GM21717 (cell line): Measurements from ENCODE around the gene SLAIN1.
A peak's percentile ranks its signal among the peaks of the same experiment; 100 is the strongest.

ENCODE experiments used
- ATAC-seq: cut with Tn5 transposase; IDR thresholded peaks from one replicate; pipeline ENCODE4 v1.9.1; 2021; ENCODE audit warnings: mild to moderate bottlenecking, moderate library complexity; ENCODE audit not compliant: unreplicated experiment

The SLAIN1 gene

DNA sequence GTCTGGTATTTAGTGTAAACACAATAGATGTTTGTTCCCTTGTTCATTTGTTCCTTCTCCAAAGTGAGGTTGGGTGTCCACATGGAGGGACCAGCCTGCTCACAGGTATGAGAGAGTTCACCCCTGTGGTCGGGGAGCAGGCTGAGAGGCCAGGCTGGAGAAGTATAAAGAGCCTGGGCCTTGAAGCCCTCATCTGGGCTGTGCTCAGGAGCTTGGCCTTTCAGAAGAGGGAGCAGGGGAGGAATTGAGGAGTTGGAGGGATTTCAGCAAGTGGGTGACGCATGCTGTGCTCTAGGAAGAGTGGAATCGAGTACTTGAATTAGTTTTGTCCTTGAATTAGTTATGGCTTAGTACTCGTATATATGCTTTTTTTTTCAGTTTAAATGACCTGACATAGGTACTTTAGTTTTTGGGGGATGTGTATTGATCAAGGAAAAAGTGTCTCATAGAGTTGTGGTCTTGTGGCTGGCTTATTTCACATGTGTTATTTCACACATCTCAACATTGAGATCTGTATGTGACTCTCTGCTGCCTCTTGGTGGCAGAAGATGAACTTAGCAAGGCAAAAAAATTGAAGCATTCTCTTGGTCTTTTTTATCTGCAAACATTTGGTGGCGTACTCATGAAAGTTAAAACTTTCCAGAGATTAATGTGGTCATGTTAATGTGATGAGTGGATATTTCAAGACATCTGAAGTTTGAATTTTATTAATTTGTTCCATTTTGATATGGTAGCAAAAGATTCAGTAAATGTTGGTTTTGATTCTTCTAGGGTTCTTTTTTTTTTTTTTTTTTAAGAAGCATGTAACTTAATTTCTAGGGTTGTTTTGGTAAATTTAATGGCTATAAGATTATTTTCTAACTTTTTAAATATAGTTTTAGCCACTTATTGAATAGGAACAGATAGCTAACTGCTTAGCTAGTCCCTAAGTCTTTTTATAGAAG is 54.3 kb downstream of the SLAIN1 start:
- peak; percentile 76 for ATAC-seq

- ATAC-seq = no peak
These were observed 55.1 kb downstream of the SLAIN1 start for GRCh38 chr13:77752512-77753069.

DNA sequence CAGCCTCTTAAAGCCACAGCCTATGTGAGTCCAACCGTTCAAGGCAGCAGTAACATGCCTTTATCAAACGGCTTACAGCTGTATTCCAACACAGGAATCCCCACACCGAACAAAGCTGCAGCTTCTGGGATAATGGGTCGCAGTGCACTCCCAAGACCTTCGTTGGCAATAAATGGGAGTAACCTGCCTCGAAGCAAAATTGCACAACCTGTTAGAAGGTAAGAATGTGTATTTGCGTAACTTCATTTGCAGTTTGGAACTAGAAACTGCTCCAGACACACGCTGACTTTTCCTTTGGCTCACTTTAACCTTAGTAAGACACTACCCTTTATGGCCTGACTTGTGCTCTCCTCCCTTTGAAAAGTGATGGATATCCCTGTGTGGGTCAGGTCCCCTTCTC is 63.4 kb downstream of the SLAIN1 start:
- ATAC-seq = no peak

DNA sequence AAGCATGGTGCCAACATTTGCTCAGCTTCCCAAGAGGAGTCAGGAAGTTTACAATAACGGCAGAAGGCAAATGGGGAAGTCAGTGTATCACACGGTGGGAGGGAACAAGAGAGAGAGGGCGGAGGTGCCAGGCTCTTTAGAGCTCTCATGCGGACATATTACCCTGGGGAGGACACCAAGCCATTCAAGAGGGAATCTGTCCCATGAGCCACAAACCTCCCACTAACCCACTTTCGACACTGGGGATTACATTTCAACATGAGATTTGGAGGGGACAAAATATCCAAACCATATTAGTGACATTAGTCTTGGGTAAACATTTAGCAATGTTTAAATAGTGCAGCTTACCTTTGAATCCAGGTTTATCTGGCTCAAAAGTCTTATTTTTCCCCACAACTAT is 69.9 kb downstream of the SLAIN1 start:
- ATAC-seq = no peak

GRCh38 chr13:77774181-77774580 is 76.7 kb downstream of the SLAIN1 start:
- ATAC-seq = no peak

- ATAC-seq = no peak
These were observed 79.2 kb downstream of the SLAIN1 start for GRCh38 chr13:77776704-77777103.

GRCh38 chr13:77779552-77780272 is 82.2 kb downstream of the SLAIN1 start:
- ATAC-seq = peak; percentile 82

GRCh38 chr13:77781808-77782207 is 84.3 kb downstream of the SLAIN1 start:
- ATAC-seq = no peak

DNA sequence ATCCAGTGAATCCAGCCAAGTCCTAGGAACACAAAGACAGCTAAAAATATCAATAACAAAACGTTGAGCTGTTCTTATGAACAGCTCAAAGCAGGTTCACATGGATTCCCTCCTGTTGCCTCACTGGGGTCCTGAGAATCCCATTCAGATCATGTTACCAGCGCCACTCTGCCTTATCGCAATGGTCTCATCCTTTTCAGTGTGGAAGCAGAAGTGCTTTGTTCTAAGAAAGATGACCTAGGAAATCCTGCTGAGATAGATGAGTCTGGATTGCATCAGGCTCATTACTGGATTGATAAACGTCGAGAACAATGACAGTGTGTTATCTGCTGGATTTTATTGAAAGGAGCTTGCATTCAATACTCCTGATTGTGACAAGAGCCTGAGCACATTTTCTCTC is 87.0 kb downstream of the SLAIN1 start:
- ATAC-seq = no peak

DNA sequence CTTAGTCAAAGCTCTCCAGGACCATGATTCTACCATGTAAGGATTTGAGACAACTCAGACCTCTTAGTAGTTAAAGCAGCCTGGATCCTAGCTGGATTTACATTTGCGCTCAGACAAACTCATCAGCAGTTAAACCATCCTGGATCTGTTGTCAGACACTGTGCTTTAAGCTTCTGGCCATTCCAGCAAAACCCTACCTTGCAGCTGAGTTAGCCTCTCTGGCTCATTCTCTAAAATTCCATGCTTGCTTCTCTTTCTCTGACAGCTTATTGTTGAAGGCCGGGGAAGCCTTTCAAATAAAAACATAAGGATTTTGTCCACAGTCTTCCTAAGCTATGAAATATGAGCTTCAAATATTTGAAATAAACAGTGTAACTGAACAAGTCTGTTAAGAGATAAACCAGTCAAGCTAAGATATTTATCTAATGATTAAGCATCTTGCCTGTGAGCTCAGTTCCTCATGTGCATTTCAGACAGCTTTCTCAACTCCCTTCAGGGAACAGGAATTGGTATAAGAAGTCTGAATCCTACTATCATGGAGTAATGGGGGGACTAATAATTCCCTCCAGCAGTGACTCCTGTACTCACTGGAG is 89.3 kb downstream of the SLAIN1 start:
- ATAC-seq = no peak

GRCh38 chr13:77789376-77789775 is 91.9 kb downstream of the SLAIN1 start:
- no peak for ATAC-seq

GRCh38 chr13:77800219-77800618 is 102.7 kb downstream of the SLAIN1 start:
- ATAC-seq = no peak

- no peak for ATAC-seq
These were observed 109.0 kb downstream of the SLAIN1 start for GRCh38 chr13:77806518-77806917.

DNA sequence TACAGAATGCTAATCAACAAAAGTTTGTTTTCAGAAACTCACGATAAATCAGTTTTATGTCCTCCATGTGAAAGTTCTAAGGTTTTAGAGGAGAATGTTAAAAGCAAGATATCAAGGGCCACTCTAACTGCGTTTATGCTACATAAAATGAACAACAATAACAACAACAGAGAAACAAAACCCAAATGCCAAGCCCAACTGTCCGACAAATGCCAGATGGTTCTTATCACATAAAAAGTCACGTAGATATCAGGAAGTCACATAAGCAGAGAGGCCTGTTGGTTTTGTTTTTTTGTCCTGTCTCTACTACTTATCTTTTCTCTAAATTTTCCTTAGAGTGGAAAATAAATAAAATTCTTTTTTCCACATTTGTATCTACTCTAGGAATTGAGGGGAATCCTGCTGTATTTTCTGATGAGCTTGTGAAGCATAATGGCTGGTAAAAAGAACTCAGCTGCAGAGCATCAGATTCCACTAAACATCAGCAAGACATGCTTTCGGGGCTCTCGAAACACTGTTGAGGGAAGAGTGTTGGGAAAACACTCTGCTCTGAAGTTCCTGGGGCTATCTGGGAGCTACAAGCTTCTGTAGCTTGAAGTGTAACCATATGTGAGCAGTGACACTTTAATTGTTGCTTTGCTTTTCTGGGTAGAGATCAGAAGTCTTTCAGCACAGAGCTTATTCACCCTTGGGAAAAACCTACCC is 110.1 kb downstream of the SLAIN1 start:
- ATAC-seq = no peak

- peak; percentile 83 for ATAC-seq
These were observed 112.9 kb downstream of the SLAIN1 start for GRCh38 chr13:77810430-77810829.

GRCh38 chr13:77810878-77811277 is 113.4 kb downstream of the SLAIN1 start:
- ATAC-seq = no peak

DNA sequence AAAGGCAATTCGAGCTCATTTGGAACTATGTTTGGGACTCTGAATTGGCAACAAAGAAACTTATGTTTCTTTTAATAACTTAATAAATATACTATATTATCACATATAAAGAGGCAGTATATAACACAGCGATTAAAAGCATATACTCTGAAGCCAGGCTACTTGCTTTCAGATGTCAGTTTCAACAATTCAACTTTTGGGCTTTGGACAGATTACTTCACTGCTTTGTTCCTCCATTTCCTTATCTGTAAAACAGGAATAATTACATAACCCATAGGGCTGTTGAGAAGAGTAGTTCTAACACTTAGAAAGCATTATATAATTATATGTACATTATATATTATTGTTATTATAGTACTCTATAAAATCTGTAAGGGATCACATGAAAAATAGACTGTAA is 113.9 kb downstream of the SLAIN1 start:
- ATAC-seq = no peak

DNA sequence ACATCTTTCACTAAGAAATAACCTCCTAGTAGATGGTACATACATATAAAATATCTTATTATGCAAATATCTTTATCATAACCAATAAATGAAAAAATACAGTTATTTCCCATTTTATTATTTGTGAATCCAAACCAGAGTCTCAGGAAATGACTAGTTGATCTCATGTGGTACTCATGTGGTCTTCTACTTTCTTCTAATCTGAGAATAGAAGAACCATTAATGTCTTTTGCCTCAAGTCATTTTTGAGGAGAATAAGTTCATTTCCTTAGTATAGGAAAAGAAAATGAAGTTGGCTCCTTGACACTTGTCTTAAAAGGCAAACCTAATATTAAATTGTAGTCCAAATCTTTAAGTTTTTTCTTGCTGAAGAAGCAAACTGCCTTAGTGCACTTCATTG is 114.5 kb downstream of the SLAIN1 start:
- ATAC-seq = no peak
